B cell (primary cell): ENCODE results near the gene MRPL16.
"Not testable (repeated sequence)": the region's sequence is repeated elsewhere in the genome, so short reads cannot be mapped to it uniquely, and the experiment has no call there.

ENCODE experiments used
- EZH2 ChIP-seq: IDR thresholded peaks from 2 replicates; pipeline ENCODE4 v1.6.1; 2012; ENCODE audit warnings: borderline replicate concordance, low read depth, mild to moderate bottlenecking, moderate library complexity, low read length; ENCODE audit not compliant: insufficient read depth, poor library complexity, severe bottlenecking
- TF ChIP-seq, protein P1 (sequence below): fragments of 200-600 bp; IDR thresholded peaks from one replicate; pipeline ENCODE4 v1.8.0; 2022; ENCODE audit warnings: antibody characterized with exemption, mild to moderate bottlenecking

DNA sequence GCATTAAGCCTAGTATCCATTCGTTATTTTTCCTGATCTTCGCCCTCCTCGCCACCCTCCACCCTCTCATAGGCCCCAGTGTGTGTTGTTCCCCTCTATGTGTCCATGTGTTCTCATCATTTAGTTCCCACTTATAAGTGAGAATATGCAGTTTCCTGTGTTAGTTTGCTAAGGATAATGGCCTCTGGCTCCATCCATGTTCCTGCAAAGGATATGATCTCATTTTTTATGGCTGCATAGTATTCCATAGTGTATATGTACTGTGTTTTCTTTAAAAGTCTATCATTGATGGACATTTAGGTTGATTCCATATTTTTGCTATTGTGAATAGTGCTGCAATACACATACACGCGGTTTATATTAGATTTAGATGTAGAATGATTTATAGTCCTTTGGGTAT, 40.8 kb upstream of the MRPL16 start:
- TF ChIP-seq, protein P1, sequence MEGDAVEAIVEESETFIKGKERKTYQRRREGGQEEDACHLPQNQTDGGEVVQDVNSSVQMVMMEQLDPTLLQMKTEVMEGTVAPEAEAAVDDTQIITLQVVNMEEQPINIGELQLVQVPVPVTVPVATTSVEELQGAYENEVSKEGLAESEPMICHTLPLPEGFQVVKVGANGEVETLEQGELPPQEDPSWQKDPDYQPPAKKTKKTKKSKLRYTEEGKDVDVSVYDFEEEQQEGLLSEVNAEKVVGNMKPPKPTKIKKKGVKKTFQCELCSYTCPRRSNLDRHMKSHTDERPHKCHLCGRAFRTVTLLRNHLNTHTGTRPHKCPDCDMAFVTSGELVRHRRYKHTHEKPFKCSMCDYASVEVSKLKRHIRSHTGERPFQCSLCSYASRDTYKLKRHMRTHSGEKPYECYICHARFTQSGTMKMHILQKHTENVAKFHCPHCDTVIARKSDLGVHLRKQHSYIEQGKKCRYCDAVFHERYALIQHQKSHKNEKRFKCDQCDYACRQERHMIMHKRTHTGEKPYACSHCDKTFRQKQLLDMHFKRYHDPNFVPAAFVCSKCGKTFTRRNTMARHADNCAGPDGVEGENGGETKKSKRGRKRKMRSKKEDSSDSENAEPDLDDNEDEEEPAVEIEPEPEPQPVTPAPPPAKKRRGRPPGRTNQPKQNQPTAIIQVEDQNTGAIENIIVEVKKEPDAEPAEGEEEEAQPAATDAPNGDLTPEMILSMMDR: not testable (repeated sequence)
- TF ChIP-seq EZH2: not testable (repeated sequence)
